Adrenal gland (tissue), 5 donors: Measurements from ENCODE around the gene ZKSCAN1.

Experiments used
- CTCF ChIP-seq, 6 experiments: fragments of 450-650 bp in 4 of 6; fragments of 200-600 bp in 2 of 6; sonication (generic) in 1 of 6; IDR thresholded peaks; 1 replicate in 5 of 6; 2 replicates in 1 of 6; pipeline versions ENCODE4 v1.5.1 to v1.8.0; 2016 to 2021; ENCODE audit warnings: antibody characterized with exemption in 6 of 6, mild to moderate bottlenecking in 2 of 6, moderate library complexity in 1 of 6
- POLR2A ChIP-seq, 2 donors: fragments of 450-650 bp; IDR thresholded peaks; one replicate each; pipeline ENCODE4 v1.6.1; 2017; ENCODE audit warnings: antibody characterized with exemption in 2 of 2, mild to moderate bottlenecking in 2 of 2, moderate library complexity in 1 of 2
- donor health status: DM: no; HTN: no; CAD: no.

DNA sequence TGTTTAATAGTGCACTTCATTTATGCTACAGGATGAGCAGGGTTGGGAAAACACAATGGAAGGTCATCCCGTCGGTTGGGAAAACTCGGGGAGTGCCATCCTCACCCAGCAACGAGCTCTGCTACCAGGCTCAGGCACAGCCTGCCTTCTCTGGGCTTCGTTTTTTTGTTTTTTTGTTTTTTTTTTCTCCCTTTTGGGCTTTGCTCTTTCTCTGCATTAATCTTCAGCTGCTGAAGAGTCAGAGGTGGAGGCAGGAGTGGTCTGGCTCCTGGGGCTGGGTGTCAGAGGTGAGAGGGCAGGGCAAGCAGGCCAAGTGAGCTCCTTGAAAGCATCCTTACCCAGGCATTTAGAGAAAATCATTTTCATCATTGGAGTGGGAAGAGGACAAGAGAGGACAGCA, 54.6 kb downstream of the ZKSCAN1 start:
- TF ChIP-seq CTCF (IDR thresholded peaks at IDR 0.05), result no peak
- no peak for TF ChIP-seq POLR2A (IDR thresholded peaks at IDR 0.05)
